IPS DF 6.9 (cell line): ENCODE measurements around the gene CHST12.
A peak's percentile ranks its signal among the peaks of the same experiment; 100 is the strongest.

Experiments used
- DNase-seq: peaks from one replicate; pipeline ENCODE4 v3.0.0-alpha.2; 2013; ENCODE audit warnings: low read depth, low spot score
- H3K27ac ChIP-seq: one replicate; pipeline ENCODE4 v1.5.1; 2013; ENCODE audit warnings: low read length, control low read depth
- H3K27me3 ChIP-seq: 2 replicates; pipeline ENCODE4 v1.6.1; 2013; ENCODE audit warnings: mild to moderate bottlenecking, low read length; ENCODE audit not compliant: control insufficient read depth, insufficient read depth
- H3K36me3 ChIP-seq: 2 replicates; pipeline ENCODE4 v1.6.1; 2013; ENCODE audit warnings: low read length; ENCODE audit not compliant: control insufficient read depth, insufficient read depth
- H3K4me1 ChIP-seq: 2 replicates; pipeline ENCODE4 v1.6.1; 2013; ENCODE audit warnings: low read length; ENCODE audit not compliant: control insufficient read depth, insufficient read depth
- H3K4me3 ChIP-seq: 2 replicates; pipeline ENCODE4 v1.5.1; 2013; ENCODE audit warnings: mild to moderate bottlenecking, low read length
- H3K9me3 ChIP-seq: 2 replicates; pipeline ENCODE4 v1.6.1; 2013; ENCODE audit warnings: low read length, inconsistent platforms; ENCODE audit not compliant: control insufficient read depth, insufficient read depth
- WGBS: extraction: QIAGEN DNeasy Blood & Tissue Kit; methylation state at CpG from one replicate; pipeline ENCODE4 v1.1.7; 2013; ENCODE audit warnings: mixed read lengths, missing lambda C conversion rate; ENCODE audit not compliant: insufficient read length, insufficient coverage; 5-methylcytosine and 5-hydroxymethylcytosine counted together

CHST12 gene

GRCh38 chr7:2403014-2403717 lies at the start of gene CHST12:
CHST12 (plus strand) TSS chr7:2403611; CDS start chr7:2432640, 29,029 bp downstream.
- Histone ChIP-seq H3K27me3 (no peaks in the 10 kb centered on the region), H3K4me3 (peak within 1 kb of the TSS; percentile 84), H3K36me3 (peaks cover 3% of the 10 kb centered on the region; the same call in 1 of the 2 replicates), H3K27ac (no peak within 1 kb of the TSS), H3K9me3 (no peaks in the 10 kb centered on the region), H3K4me1 (peaks cover 9% of the 10 kb centered on the region)
- no CpG with 5 or more reads among the region's 89 CpGs for WGBS
- peak; percentile 72 for DNase-seq

- no CpG with 5 or more reads among the region's 26 CpGs for WGBS
- no peaks in the 10 kb centered on the region for H3K27me3 ChIP-seq
- no peaks in the 10 kb centered on the region for H3K9me3 ChIP-seq
- peak overlapping the region; percentile 83; the same call in 1 of the 2 replicates for H3K4me3 ChIP-seq
- DNase-seq: peak; percentile 54
- peaks cover 4% of the 10 kb centered on the region for H3K36me3 ChIP-seq
- H3K27ac ChIP-seq: no peak overlapping the region
- no peaks in the 10 kb centered on the region; the same call in 1 of the 2 replicates for H3K4me1 ChIP-seq
Observed at GRCh38 chr7:2353936-2354185, 49.5 kb upstream of the CHST12 start.

GRCh38 chr7:2354186-2354938 lies 49.0 kb upstream of the CHST12 start, which contains the start of gene EIF3B:
EIF3B (plus strand) TSS chr7:2354827; CDS start chr7:2354922, 95 bp downstream.
- H3K9me3 ChIP-seq: no peaks in the 10 kb centered on the region
- WGBS: no CpG with 5 or more reads among the region's 55 CpGs
- H3K27me3 ChIP-seq: no peaks in the 10 kb centered on the region
- peak; percentile 52 for DNase-seq
- no peaks in the 10 kb centered on the region; the same call in 1 of the 2 replicates for H3K4me1 ChIP-seq
- H3K27ac ChIP-seq: no peak within 1 kb of the TSS
- peak within 1 kb of the TSS; percentile 83 for H3K4me3 ChIP-seq
- H3K36me3 ChIP-seq: peaks cover 4% of the 10 kb centered on the region

- Histone ChIP-seq H3K36me3 (peaks cover 4% of the 10 kb centered on the region), H3K9me3 (no peaks in the 10 kb centered on the region), H3K4me1 (no peaks in the 10 kb centered on the region; the same call in 1 of the 2 replicates), H3K27me3 (no peaks in the 10 kb centered on the region), H3K27ac (no peak overlapping the region), H3K4me3 (peak overlapping the region; percentile 83)
- no CpG with 5 or more reads among the region's 92 CpGs for WGBS
- DNase-seq: peak; percentile 7
Observed at GRCh38 chr7:2354939-2355704, 48.3 kb upstream of the CHST12 start.

GRCh38 chr7:2355705-2356008 lies 47.8 kb upstream of the CHST12 start:
- DNase-seq: no peak

GRCh38 chr7:2357165-2357564 lies 46.2 kb upstream of the CHST12 start:
- Histone ChIP-seq H3K27me3 (no peaks in the 10 kb centered on the region), H3K36me3 (peaks cover 7% of the 10 kb centered on the region), H3K4me1 (no peaks in the 10 kb centered on the region; the same call in 1 of the 2 replicates), H3K9me3 (no peaks in the 10 kb centered on the region), H3K4me3 (no peak overlapping the region), H3K27ac (no peak overlapping the region)
- no peak for DNase-seq
- WGBS: no CpG with 5 or more reads among the region's 8 CpGs

More at GRCh38 chr7:2355705-2356008, 47.8 kb upstream of the CHST12 start:
- H3K27ac ChIP-seq: no peak overlapping the region
- H3K9me3 ChIP-seq: no peaks in the 10 kb centered on the region
- peaks cover 4% of the 10 kb centered on the region for H3K36me3 ChIP-seq
- peak overlapping the region; percentile 83; the same call in 1 of the 2 replicates for H3K4me3 ChIP-seq
- H3K4me1 ChIP-seq: no peaks in the 10 kb centered on the region; the same call in 1 of the 2 replicates
- H3K27me3 ChIP-seq: no peaks in the 10 kb centered on the region
- WGBS: no CpG with 5 or more reads among the region's 9 CpGs

GRCh38 chr7:2357571-2357970 lies 45.8 kb upstream of the CHST12 start:
- no peak overlapping the region for H3K4me3 ChIP-seq
- no peaks in the 10 kb centered on the region for H3K9me3 ChIP-seq
- H3K27me3 ChIP-seq: no peaks in the 10 kb centered on the region
- H3K27ac ChIP-seq: no peak overlapping the region
- H3K36me3 ChIP-seq: peaks cover 10% of the 10 kb centered on the region
- DNase-seq: no peak
- H3K4me1 ChIP-seq: no peaks in the 10 kb centered on the region; the same call in 1 of the 2 replicates
- no CpG with 5 or more reads among the region's 6 CpGs for WGBS

- H3K27me3 ChIP-seq: no peaks in the 10 kb centered on the region
- DNase-seq: no peak
- H3K27ac ChIP-seq: no peak overlapping the region
- no CpG with 5 or more reads among the region's 8 CpGs for WGBS
- H3K9me3 ChIP-seq: no peaks in the 10 kb centered on the region
- H3K4me1 ChIP-seq: no peaks in the 10 kb centered on the region; the same call in 1 of the 2 replicates
- peaks cover 20% of the 10 kb centered on the region for H3K36me3 ChIP-seq
- H3K4me3 ChIP-seq: no peak overlapping the region
Observed at GRCh38 chr7:2358968-2359527, 44.4 kb upstream of the CHST12 start.

- Histone ChIP-seq H3K9me3 (no peaks in the 10 kb centered on the region), H3K4me3 (no peak overlapping the region), H3K36me3 (peaks cover 24% of the 10 kb centered on the region), H3K4me1 (no peaks in the 10 kb centered on the region; the same call in 1 of the 2 replicates), H3K27me3 (no peaks in the 10 kb centered on the region), H3K27ac (no peak overlapping the region)
- no peak for DNase-seq
- no CpG with 5 or more reads among the region's 11 CpGs for WGBS
Observed at GRCh38 chr7:2359610-2360009, 43.8 kb upstream of the CHST12 start.

GRCh38 chr7:2360796-2361195 lies 42.6 kb upstream of the CHST12 start:
- no peaks in the 10 kb centered on the region for H3K27me3 ChIP-seq
- no peak overlapping the region for H3K27ac ChIP-seq
- H3K9me3 ChIP-seq: no peaks in the 10 kb centered on the region
- WGBS: no CpG with 5 or more reads among the region's 6 CpGs
- DNase-seq: no peak
- H3K36me3 ChIP-seq: peaks cover 29% of the 10 kb centered on the region
- no peaks in the 10 kb centered on the region; the same call in 1 of the 2 replicates for H3K4me1 ChIP-seq
- no peak overlapping the region for H3K4me3 ChIP-seq
